Activated T-cell treated with anti-CD3 and anti-CD28 coated beads, Interleukin-2, amount 50 U/mL, for 72 hours (primary cell): Measurements from ENCODE around the gene TRPV2. TPM values are rescaled to one million over a fixed set of nuclear protein-coding genes. Genes with fewer than 3 reads are reported as not detected.
"Not testable (repeated sequence)": the region's sequence is repeated elsewhere in the genome, so short reads cannot be mapped to it uniquely, and the experiment has no call there.

Source experiments
- ATAC-seq, 2 donors: fragments of 150-1000 bp; cut with Tn5 transposase; replicated peaks in 1 of 2; 2 replicates each; pipeline ENCODE4 v1.10.0; 2021; ENCODE audit warnings: moderate library complexity in 2 of 2, mild to moderate bottlenecking in 1 of 2
- DNase-seq, 2 donors: peaks; one replicate each; pipeline ENCODE4 v3.0.0; 2021 to 2022; ENCODE audit warnings: mixed read lengths in 1 of 2
- H3K27ac Mint-ChIP-seq: one replicate; pipeline ENCODE4 v1.8.0; 2022; ENCODE audit warnings: mild to moderate bottlenecking, moderate library complexity, mixed read lengths
- H3K27me3 Mint-ChIP-seq: one replicate; pipeline ENCODE4 v1.8.0; 2022; ENCODE audit warnings: low read depth, mixed read lengths
- H3K36me3 Mint-ChIP-seq, 2 donors: one replicate each; pipeline ENCODE4 v1.8.0; 2022; ENCODE audit warnings: mixed read lengths in 2 of 2, mild to moderate bottlenecking in 1 of 2; ENCODE audit not compliant: insufficient read depth in 2 of 2
- H3K4me1 Mint-ChIP-seq: one replicate; pipeline ENCODE4 v1.8.0; 2022; ENCODE audit warnings: low read depth, mixed read lengths
- H3K4me3 Mint-ChIP-seq, 2 donors: one replicate each; pipeline ENCODE4 v1.8.0; 2022; ENCODE audit warnings: mild to moderate bottlenecking in 2 of 2, mixed read lengths in 2 of 2, moderate library complexity in 2 of 2
- H3K9me3 Mint-ChIP-seq, 2 donors: one replicate each; pipeline ENCODE4 v1.8.0; 2022; ENCODE audit warnings: mixed read lengths in 2 of 2
- total RNA-seq, 2 donors: library from RNA; stranded (reverse); gene quantifications; one replicate each; pipeline ENCODE4 v1.2.3, GENCODE V29; 2022

Gene TRPV2
- total RNA-seq, 2 donors from 2014 or later: 46.0 to 47.3 TPM

DNA sequence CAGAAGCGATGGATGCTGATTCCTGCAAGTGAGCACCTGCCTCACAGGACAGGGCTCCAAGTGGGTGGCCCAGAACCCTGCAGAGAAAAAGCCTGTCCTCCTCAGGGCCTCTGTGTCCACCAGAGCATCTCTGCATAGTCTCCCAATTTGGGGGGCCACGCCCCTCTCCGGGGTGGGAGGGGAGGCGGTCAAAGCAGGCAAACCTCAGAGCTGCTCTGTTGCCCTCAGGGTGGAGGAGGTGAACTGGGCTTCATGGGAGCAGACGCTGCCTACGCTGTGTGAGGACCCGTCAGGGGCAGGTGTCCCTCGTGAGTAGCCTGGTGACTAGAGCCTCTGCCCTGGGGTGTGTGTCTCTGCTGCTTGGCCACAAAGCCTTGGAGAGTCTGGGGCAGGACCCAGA, 19.3 kb downstream of the TRPV2 start:
- DNase-seq (no peak), ATAC-seq (no peak)
- no peaks in the 10 kb centered on the region for H3K27me3 Mint-ChIP-seq

DNA sequence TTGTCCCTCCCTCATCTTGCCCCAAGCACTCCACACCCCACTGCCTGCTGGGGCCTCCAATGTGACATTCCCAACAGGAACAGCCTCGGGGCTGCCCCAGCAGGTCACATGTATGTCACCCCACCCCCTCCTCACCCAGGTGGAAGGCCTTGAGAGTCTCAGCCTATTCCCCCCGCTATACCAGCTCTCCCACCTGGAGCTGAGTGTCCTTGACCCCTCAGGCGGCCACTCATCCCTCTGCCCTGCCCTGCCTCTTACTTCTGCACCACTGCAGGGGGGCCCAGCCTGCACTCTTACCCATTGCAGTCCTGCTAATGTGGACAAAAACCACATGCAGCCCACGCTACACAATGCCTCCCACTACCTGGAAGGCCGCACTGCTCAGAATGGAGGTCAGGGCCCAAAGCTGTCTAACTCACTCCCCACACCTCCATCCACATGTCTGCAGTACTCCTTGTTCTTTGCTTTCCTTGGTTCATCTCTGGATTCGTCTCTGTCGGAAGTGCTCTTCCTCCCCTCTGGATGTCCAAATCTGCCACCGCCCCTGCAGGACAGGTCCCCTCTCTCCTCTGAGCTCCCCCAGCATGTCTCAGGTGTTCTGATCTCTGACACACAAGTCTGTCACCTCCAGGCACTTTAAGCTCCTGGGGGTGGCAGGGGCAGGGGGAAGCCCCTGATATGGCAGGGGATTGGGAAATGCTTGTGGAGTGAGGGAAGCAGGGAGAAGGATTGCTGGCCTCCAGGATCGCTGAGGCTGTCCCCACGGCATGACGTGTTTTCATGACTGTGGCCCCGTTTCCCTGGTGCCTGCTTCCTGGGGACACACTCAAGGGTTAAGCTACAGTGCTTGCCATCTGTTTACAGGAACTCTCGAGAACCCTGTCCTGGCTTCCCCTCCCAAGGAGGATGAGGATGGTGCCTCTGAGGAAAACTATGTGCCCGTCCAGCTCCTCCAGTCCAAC, 20.8 kb downstream of the TRPV2 start:
- Mint-ChIP-seq H3K27me3 (no peaks in the 10 kb centered on the region), H3K9me3 (no peaks in the 10 kb centered on the region), H3K4me1 (peaks cover 41% of the 10 kb centered on the region), H3K27ac (no peak overlapping the region), H3K36me3 (peaks cover 16 to 22% of the 10 kb centered on the region in 2 donors), H3K4me3 (no peak overlapping the region)
- ATAC-seq (no peak), DNase-seq (no peak)

More for the DNA sequence above, 19.3 kb downstream of the TRPV2 start:
- Mint-ChIP-seq H3K36me3 (peaks cover 7 to 12% of the 10 kb centered on the region in 2 donors), H3K4me1 (peaks cover 26% of the 10 kb centered on the region), H3K4me3 (no peak overlapping the region), H3K27ac (no peak overlapping the region), H3K9me3 (no peaks in the 10 kb centered on the region)

DNA sequence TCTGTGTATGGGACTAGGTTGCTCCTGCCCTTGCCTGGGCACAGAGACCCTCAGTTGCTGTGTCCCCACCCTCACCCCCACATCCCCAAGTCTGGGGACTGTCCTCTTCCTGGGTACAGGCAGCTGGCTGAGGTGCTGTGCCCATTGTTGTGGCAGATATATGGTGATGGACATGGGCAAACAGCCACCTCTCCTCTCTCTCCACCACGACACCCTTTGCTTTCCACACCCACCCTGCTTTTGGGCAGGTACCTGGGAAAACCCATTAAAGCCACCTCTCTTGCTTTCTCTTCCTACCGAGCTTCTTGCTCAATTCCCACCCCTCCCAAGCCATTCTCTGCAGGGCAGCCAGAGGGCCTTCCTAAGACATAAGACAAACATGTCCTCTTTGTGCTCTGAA, 21.7 kb downstream of the TRPV2 start:
- H3K27ac Mint-ChIP-seq: peak overlapping the region; percentile 20
- no peaks in the 10 kb centered on the region for H3K27me3 Mint-ChIP-seq
- no peaks in the 10 kb centered on the region for H3K9me3 Mint-ChIP-seq
- H3K4me3 Mint-ChIP-seq: no peak overlapping the region
- ATAC-seq (no peak), DNase-seq (no peak)
- peaks cover 49% of the 10 kb centered on the region for H3K4me1 Mint-ChIP-seq
- peaks cover 19 to 30% of the 10 kb centered on the region in 2 donors for H3K36me3 Mint-ChIP-seq

DNA sequence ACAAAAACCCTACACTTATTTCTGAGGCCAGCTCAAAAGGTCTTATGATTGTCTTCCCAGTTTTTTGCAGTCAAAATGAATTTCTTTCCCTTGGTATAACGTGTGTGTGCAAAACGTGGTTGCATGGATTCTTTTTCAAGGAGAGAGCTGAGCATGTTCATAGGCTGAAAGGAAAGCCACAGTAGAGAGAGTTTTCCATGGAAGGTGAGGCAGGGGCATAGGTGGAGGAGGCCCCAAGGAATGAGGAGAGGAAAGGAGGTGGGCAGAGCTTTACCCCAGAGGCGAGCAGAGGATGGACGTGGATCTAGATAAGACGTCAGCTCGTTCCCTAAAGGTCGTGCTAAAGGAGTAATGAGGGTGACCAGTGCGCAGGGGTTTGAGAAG, 22.8 kb downstream of the TRPV2 start:
- no peak for ATAC-seq
- no peak for DNase-seq
- Mint-ChIP-seq H3K27me3 (no peaks in the 10 kb centered on the region), H3K4me1 (peaks cover 60% of the 10 kb centered on the region), H3K9me3 (no peaks in the 10 kb centered on the region), H3K27ac (peak overlapping the region; percentile 99), H3K4me3 (peak overlapping the region; percentile 99), H3K36me3 (peaks cover 24 to 37% of the 10 kb centered on the region in 2 donors)

DNA sequence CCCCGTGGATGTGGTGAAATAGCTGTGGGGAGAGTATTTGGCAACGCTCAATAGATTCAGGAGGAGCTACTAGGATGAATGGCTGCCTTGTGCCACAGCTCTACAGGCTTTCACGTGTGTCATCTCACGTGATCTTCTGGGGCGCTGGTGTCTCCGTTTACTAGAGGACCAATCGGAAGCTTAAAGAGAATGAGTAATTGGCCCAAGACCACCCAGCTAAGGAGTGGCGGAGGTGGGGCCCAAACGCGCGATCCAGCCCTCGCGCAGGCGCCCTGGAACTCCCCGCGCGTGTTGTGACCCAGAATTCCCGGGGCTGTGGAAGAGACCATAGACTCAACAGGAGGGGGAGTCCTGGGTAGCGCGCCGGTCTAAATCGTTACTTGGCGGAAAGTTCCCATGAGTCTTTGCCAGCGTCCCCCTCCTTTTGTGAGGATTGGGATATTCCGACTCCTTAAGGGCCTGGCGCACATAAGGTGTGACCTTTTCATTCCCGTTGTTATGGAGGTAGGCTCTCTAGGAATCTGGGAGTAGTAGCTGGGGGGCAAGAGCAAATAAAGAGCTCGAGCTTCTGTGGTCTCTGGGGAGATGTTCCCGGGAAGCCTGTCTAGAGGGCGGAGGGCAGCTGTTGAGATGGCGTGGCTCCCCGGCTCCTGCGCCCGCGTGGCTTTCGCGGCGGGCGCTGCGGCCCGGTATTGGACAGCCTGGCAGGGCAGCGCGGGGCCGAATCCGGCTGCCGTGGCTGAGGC, 23.4 kb downstream of the TRPV2 start:
- peaks cover 24 to 37% of the 10 kb centered on the region in 2 donors for H3K36me3 Mint-ChIP-seq

DNA sequence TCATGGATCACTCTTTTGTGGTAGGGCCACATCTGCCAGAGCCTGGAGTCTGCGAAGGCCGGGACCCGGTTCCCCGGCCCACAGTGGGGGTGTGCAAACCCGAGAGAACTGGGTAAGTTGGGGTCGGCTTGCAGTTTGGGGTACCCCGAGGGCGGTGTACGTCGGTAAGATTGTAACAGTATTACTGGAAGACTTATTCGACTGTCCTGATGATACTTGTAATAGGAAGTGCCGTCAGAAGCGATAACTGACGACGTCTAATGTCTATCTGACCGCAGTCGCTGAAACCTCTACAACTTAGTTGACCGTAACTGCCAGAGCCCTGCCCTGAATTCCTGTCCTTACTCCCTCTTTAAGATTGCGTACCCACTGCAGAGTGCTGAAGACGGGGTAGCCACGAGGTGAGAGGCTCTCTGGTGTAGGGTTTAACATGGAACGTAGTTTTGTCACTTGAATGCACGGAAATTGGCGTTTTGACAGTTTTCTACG, 24.0 kb downstream of the TRPV2 start:
- Mint-ChIP-seq H3K4me3 (peak overlapping the region; percentile 99), H3K27me3 (no peaks in the 10 kb centered on the region), H3K27ac (peak overlapping the region; percentile 99), H3K36me3 (peaks cover 24 to 41% of the 10 kb centered on the region in 2 donors), H3K4me1 (peaks cover 72% of the 10 kb centered on the region), H3K9me3 (no peaks in the 10 kb centered on the region)
- no peak for DNase-seq
- peak in 1 of 2 donors; percentile 1 for ATAC-seq

More for the DNA sequence above, 23.4 kb downstream of the TRPV2 start:
- DNase-seq (peak; percentile 94 to 95), ATAC-seq (peak; percentile 88 to 92)
- no peaks in the 10 kb centered on the region for H3K9me3 Mint-ChIP-seq
- H3K27ac Mint-ChIP-seq: peak overlapping the region; percentile 99
- H3K4me3 Mint-ChIP-seq: peak overlapping the region; percentile 99
- no peaks in the 10 kb centered on the region for H3K27me3 Mint-ChIP-seq
- peaks cover 66% of the 10 kb centered on the region for H3K4me1 Mint-ChIP-seq

DNA sequence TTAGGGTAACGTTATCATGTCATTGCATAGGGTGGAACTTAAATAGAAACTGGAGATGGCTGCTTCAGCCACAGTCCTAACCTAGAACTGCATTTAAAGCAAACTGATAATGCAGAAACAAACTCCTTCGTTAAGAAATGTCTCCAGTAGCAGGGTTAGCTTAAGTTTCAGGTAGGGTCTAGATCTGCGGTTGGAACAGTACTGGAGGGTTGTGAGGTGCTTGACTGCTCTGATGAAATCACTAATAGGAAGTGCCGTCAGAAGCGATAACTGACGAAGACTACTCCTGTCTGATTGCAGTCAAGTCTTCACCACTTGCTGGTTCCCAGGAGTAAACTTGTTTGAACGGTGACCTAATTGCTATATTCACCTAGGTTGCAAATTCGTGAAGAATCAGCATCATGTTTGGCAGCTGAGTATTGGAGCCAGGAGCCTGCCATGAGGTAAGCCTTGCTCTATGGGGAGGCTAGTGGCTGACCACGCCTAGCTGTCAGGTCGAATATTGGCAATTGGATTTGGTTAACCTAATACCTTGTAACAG, 24.5 kb downstream of the TRPV2 start:
- no peak for ATAC-seq
- Mint-ChIP-seq H3K36me3 (peaks cover 24 to 41% of the 10 kb centered on the region in 2 donors), H3K9me3 (no peaks in the 10 kb centered on the region), H3K27me3 (no peaks in the 10 kb centered on the region), H3K27ac (peak overlapping the region; percentile 99), H3K4me1 (peaks cover 75% of the 10 kb centered on the region), H3K4me3 (peak overlapping the region; percentile 99)
- DNase-seq: no peak

DNA sequence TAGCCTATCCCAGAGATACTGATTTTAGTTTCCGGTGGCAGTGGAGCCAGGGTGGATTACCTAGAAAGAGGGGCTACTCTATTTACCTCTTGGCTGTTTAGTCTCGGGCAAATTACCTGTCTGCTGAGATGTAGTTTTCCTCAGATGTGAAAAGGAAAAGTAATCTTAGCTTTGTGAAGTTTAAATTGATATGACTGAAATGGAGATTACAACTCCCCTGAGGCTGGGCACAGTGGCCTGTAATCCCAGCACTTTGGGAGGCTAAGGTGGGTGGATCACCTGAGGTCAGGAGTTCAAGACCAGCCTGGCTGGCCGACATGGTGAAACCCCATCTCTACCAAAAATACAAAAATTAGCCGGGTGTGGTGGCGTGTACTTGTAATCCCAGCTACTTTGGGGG, 25.0 kb downstream of the TRPV2 start:
- not testable (repeated sequence) for ATAC-seq, DNase-seq, H3K9me3 Mint-ChIP-seq, H3K27me3 Mint-ChIP-seq
- peaks cover 24 to 41% of the 10 kb centered on the region in 2 donors for H3K36me3 Mint-ChIP-seq
- peaks cover 75% of the 10 kb centered on the region for H3K4me1 Mint-ChIP-seq
- H3K27ac Mint-ChIP-seq: peak overlapping the region; percentile 99
- H3K4me3 Mint-ChIP-seq: peak overlapping the region; percentile 99

DNA sequence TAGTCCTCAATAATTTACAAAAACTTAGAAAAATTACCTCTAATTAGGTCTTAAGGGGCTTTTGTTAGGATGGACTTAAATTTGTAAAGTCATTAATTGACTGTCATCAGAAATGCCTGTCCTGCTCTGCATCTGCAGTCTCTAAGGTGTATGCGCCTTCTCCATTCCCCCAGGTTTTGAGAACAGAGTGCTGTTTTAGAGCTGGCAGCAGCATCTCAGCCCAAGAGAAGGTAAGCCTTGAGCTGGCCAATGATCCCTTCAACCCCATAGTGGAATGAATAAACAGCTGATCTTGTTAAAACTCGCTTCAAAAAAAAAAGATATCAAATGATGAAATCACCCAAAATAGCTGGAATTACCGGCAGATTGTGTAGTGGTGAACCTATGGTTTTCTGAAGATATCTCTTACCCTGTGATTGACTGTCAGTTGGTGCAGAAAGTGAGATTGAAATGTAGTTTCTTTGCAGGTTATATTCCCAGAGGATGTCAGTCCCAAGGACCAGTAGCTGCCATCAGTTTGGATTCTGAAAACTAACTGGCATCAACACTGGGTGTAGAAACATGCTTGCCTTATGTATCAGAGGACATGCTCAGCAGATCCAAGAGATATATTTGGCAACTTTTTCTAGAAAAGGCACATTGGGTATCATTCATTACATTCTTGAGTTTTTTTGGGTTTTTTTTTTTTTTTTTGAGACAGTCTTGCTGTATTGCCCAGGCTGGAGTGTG, 25.7 kb downstream of the TRPV2 start:
- H3K27ac Mint-ChIP-seq: peak overlapping the region; percentile 99
- peaks cover 24 to 45% of the 10 kb centered on the region in 2 donors for H3K36me3 Mint-ChIP-seq
- DNase-seq: no peak
- peak overlapping the region; percentile 99 for H3K4me3 Mint-ChIP-seq
- H3K4me1 Mint-ChIP-seq: peaks cover 78% of the 10 kb centered on the region
- no peak for ATAC-seq
- H3K27me3 Mint-ChIP-seq: no peaks in the 10 kb centered on the region
- H3K9me3 Mint-ChIP-seq: no peaks in the 10 kb centered on the region

DNA sequence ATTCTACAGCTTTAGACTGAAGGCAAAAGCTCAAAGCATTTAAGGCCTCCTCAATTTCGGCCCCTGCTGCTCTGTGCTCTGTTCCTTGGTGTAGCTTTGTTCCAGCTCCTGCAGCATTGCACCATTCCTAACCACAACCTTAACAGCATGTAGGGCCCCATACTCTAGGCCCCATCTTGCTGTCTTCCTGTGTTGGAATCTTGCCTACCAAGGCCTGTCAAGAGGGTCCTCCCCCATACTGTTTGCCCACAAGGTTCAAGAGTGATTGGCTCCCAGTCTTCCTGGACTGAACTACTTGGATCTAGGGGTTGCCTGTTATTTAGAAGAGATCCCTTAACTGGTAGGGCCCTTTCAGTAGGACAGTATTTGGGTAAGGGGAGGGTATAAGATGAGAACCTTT, 26.8 kb downstream of the TRPV2 start:
- no peak for ATAC-seq
- no peaks in the 10 kb centered on the region for H3K9me3 Mint-ChIP-seq
- no peaks in the 10 kb centered on the region for H3K27me3 Mint-ChIP-seq
- peaks cover 24 to 48% of the 10 kb centered on the region in 2 donors for H3K36me3 Mint-ChIP-seq
- peaks cover 76% of the 10 kb centered on the region for H3K4me1 Mint-ChIP-seq
- H3K27ac Mint-ChIP-seq: peak overlapping the region; percentile 99
- no peak for DNase-seq
- peak overlapping the region; percentile 99 for H3K4me3 Mint-ChIP-seq

DNA sequence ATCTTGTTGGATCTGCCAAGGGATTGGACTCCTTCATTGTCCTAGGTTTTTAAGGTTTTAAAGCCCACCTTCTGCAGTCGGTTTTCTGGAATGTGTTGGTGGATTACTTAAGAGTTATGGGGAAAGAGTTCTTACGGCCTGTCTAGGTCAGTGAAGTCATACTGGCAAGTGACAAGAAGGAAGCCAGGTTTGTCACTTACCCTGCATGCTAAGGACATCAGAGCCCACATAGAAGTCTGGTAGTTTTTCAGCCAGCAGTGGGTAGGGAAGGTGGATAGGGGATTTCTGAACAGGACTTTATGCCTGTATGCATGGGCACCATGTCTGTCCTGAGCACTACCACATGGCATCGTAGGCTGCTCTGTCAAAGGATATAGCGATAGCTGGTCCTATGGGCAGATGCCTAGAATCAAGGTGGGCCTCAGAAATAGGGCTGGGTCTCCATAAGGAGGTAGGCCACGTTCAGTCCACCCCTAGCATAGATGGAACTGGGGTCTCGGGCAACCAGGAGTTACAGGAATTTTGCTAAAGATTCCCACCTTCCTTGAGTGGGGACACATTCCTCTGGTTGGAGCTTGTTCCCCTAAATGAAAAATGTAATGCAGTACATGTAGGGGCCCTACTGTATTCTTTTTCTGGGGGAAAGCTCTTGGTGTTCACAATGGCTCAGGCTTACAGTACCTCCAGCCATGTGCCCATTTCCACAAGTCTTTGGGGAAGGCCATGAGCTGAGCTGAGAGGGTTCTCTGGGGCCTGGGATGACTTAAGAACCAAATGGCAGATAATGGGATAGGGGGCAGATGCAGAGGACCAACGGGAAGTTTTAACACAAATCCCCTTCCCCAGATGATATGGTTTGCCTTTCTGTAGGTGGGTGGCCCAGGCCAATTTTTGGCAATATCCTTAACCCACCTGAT, 27.5 kb downstream of the TRPV2 start:
- Mint-ChIP-seq H3K36me3 (peaks cover 24 to 48% of the 10 kb centered on the region in 2 donors), H3K27ac (peak overlapping the region; percentile 99), H3K4me3 (peak overlapping the region; percentile 99), H3K27me3 (no peaks in the 10 kb centered on the region), H3K9me3 (no peaks in the 10 kb centered on the region), H3K4me1 (peaks cover 76% of the 10 kb centered on the region)
- ATAC-seq (no peak), DNase-seq (no peak)
